ENCODE measurements around the gene ZDHHC11B. TPM values are rescaled to one million over a fixed set of nuclear protein-coding genes. Genes with fewer than 3 reads are reported as not detected.
"Not testable (repeated sequence)": the region's sequence is repeated elsewhere in the genome, so short reads cannot be mapped to it uniquely, and the experiment has no call there.

ZDHHC11B gene
- total RNA-seq, 1 donor from 2014 or later: 18.8 TPM

DNA sequence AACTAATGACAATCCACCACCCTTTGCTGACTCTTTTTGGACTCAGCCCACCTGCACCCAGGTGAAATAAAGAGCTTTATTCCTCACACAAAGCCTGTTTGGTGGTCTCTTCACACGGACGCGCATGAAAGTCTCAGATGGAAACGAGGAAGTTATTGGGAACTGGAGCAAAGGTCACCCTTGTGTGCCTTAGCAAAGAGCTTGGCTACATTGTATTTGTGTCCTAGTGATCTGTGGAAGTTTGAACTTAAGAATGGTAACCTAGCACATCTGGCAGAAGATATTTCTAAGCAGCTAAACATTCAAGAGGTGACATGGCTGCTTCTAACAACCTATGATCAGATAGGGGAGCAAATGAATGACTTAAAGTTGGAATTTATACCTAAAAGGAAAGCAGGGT lies 76.2 kb downstream of the ZDHHC11B start:
- DNase-seq; ATAC-seq (ENCODE audit: poor library complexity); intact Hi-C loops (cut with DNase I): not testable (repeated sequence)

- DNase-seq; intact Hi-C loops (cut with DNase I); ATAC-seq (ENCODE audit: poor library complexity): not testable (repeated sequence)
Measured at GRCh38 chr5:706127-706526, 78.4 kb downstream of the ZDHHC11B start.

DNA sequence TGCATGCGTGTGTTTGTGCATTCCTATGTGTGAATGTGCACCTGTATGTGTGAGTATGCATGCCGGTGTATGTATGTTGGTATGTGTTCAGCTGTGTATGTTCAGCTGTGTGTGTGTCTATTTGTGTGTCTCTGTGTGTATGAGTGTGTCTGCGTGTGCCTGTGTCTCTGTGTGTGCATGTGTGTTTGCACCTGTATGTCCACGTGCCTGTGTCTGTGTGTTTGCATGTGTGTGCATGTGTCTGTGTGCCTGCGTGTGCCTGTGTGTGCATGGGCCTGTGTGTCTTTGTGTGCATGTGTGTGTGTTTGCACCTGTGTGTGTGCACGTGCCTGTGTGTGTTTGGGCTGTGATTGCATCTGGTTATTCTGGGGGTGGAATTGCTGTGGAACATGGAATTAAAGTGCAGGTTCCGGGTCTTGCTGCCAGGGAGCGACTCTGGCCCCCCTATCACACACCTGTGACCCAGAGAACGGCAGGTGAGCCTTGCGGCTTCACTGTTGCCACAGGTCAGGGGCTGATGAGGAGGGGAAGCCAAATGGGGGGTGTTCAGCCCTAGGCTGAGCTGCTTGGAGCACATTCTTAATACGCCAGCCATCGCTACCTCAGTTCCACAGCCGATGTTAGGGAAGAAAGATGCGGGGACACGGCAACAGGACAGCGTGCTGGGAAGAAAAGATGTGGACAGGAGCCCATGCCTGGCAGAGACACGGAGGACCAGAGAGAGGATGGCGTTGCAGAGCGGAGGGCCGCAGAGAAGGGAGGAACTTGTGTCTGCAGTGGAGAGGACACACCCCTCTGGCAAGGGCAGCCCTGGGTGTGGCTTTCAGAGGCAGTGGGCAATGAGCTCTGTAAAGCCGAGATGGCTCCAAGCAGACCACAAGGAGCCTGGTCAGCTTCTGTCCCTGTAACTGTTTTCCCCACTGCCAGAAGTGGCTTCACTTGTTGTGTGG lies 87.5 kb downstream of the ZDHHC11B start:
- ATAC-seq (ENCODE audit: poor library complexity); intact Hi-C loops (cut with DNase I): not testable (repeated sequence)
- DNase-seq: peak; percentile 44

DNA sequence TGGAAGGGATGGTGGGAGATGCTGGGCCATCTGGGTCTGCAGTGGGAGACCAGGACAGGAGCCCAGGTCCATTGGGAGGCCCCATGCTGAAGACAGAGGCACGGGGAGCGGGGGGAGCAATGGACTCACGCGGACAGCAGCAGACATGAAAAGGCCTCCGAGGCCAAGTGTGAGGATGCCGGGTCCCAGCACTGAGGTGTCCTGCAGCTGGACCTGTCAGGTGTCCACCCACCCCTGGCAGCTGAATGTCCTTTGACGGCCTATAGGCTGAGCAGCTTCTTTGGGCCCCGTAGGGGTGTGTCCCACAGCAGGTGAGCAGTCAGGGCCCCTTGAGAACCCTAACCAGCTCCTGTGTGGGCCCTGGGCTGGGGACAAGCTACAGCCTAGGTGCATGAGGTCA lies 88.3 kb downstream of the ZDHHC11B start:
- DNase-seq; ATAC-seq (ENCODE audit: poor library complexity); intact Hi-C loops (cut with DNase I): not testable (repeated sequence)

GRCh38 chr5:695475-695874 lies 89.1 kb downstream of the ZDHHC11B start:
- DNase-seq; ATAC-seq (ENCODE audit: poor library complexity); intact Hi-C loops (cut with DNase I): not testable (repeated sequence)

GRCh38 chr5:694042-694431 lies 90.5 kb downstream of the ZDHHC11B start:
- intact Hi-C loops (cut with DNase I): not testable (repeated sequence)
- peak; percentile 43 for DNase-seq
- ATAC-seq (ENCODE audit: poor library complexity): peak; percentile 10

- intact Hi-C loops (cut with DNase I): loop anchor here (2.0 kb wide), 1 partner anchor 63 kb away; no protein-coding TSS in a partner anchor
- ATAC-seq (ENCODE audit: poor library complexity) (peak; percentile 86), DNase-seq (peak; percentile 93)
Measured at GRCh38 chr5:693271-694041, 91.1 kb downstream of the ZDHHC11B start, which contains the start of gene TPPP. Gene TPPP, minus strand, starts transcription at chr5:693352. Its CDS starts 15,292 bp downstream, at chr5:678060.

- intact Hi-C loops (cut with DNase I): loop anchor here (2.0 kb wide), 1 partner anchor 64 kb away; no protein-coding TSS in a partner anchor
- DNase-seq: peak; percentile 43
- not testable (repeated sequence) for ATAC-seq (ENCODE audit: poor library complexity)
Measured at GRCh38 chr5:692529-693041, 91.9 kb downstream of the ZDHHC11B start.

GRCh38 chr5:691817-692528 lies 92.6 kb downstream of the ZDHHC11B start:
- intact Hi-C loops (cut with DNase I): loop anchor here (2.0 kb wide), 1 partner anchor 65 kb away; no protein-coding TSS in a partner anchor
- ATAC-seq (ENCODE audit: poor library complexity) (no peak), DNase-seq (no peak)

- DNase-seq (peak; percentile 47), ATAC-seq (ENCODE audit: poor library complexity) (peak; percentile 57)
- intact Hi-C loops (cut with DNase I): not testable (repeated sequence)
Measured at GRCh38 chr5:691049-691448, 93.5 kb downstream of the ZDHHC11B start.

GRCh38 chr5:690293-690692 lies 94.2 kb downstream of the ZDHHC11B start:
- DNase-seq; intact Hi-C loops (cut with DNase I): not testable (repeated sequence)
- ATAC-seq (ENCODE audit: poor library complexity): peak; percentile 65

- ATAC-seq (ENCODE audit: poor library complexity); DNase-seq; intact Hi-C loops (cut with DNase I): not testable (repeated sequence)
Measured at GRCh38 chr5:688348-689010, 96.0 kb downstream of the ZDHHC11B start.

GRCh38 chr5:686936-687335 lies 97.6 kb downstream of the ZDHHC11B start:
- intact Hi-C loops (cut with DNase I); DNase-seq: not testable (repeated sequence)

DNA sequence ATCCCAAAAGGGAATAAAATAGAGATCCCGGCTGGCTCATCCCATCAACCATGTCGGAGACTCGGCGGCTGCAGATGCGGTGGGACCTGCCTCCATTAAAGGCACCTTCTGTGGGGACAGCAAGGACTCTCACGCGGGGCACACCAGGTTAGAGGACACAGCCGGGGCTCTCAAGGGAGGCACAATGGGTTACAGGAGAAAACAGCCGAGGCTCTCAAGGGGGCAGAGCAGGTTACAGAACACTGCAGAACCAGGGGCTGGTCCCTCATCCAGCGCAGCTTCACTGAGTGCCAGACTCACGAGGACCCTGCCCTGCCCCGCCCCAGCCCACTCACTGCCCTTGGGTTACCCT lies 98.4 kb downstream of the ZDHHC11B start:
- intact Hi-C loops (cut with DNase I); DNase-seq; ATAC-seq (ENCODE audit: poor library complexity): not testable (repeated sequence)

More at GRCh38 chr5:686936-687335, 97.6 kb downstream of the ZDHHC11B start:
- not testable (repeated sequence) for ATAC-seq (ENCODE audit: poor library complexity)

DNA sequence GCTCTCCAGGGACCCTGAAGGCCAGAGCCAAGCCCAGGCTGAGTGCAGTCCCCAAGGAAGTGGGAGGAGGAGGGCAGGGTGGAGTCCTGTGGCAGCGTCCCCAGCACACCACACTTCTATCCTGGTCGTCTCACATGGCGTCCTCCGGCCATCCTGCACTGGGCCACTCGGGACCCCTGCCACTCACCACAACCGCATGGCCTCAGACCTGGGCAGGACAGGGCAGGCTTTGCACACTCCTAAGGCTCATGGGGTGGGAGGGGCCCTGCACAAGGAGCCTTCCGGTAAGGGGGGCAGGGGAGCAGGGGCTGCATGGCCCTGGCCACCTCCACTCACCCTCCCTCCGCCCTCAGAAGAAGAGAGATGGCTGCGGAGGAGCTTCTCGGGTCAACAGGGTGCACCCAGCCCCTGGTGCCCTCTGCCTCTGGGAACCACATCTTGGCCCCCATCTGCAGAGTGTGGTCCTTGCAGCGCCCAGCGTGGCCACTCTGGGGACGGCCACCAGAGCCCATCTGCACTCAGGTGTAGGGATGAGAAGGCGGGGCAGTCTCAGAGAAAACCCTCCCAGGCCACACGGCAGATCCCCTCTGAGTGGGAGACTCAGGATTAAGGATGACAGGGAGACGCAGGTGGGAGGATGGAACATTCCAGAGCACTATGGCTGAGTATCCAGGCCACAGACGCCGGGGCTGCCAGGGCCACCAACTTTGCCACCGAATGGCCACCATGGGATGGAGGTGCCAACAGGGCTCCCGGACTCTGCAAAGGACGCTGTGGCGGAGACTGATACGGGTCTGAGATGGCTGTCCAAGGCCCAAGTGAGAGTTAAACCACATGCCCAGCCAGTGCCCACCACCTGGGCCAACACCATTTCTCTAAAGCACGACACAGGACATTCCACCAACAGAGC lies 99.0 kb downstream of the ZDHHC11B start:
- no peak for ATAC-seq (ENCODE audit: poor library complexity)
- intact Hi-C loops (cut with DNase I): no loop called here
- peak; percentile 39 for DNase-seq

GRCh38 chr5:684751-685216 lies 99.7 kb downstream of the ZDHHC11B start:
- no peak for ATAC-seq (ENCODE audit: poor library complexity)
- DNase-seq: peak; percentile 17
- intact Hi-C loops (cut with DNase I): no loop called here

Data from Right ventricle myocardium superior (tissue), 1 donor.